Stimulated activated CD4-positive, alpha-beta T cell treated with anti-CD3 and anti-CD28 coated beads, Interleukin-15, amount 100 ng/mL, for 1 hour (primary cell): Measurements from ENCODE around the gene PAXX.
"Not testable (repeated sequence)": the region's sequence is repeated elsewhere in the genome, so short reads cannot be mapped to it uniquely, and the experiment has no call there.

Experiments used
- DNase-seq, 2 donors: peaks; one replicate each; pipeline ENCODE4 v3.0.0-alpha.2; 2020; ENCODE audit warnings: low read depth in 1 of 2, low spot score in 1 of 2

PAXX gene

GRCh38 chr9:137030538-137031527 is 38.6 kb downstream of the PAXX start:
- no peak for DNase-seq

- DNase-seq: no peak
Observed at GRCh38 chr9:137031904-137032640, 39.9 kb downstream of the PAXX start, which contains the start of gene FUT7. Gene FUT7, minus strand, starts transcription at chr9:137032088. Its CDS starts 97 bp downstream, at chr9:137031991.

- DNase-seq: no peak
Observed at GRCh38 chr9:137032858-137033257, 40.6 kb downstream of the PAXX start.

- not testable (repeated sequence) for DNase-seq
Observed at GRCh38 chr9:137033481-137033880, 41.3 kb downstream of the PAXX start.

- no peak for DNase-seq
Observed at GRCh38 chr9:137034039-137034708, 42.0 kb downstream of the PAXX start.

GRCh38 chr9:137034709-137035506 is 42.7 kb downstream of the PAXX start:
- peak; percentile 72 to 81 for DNase-seq

GRCh38 chr9:137035507-137035834 is 43.2 kb downstream of the PAXX start:
- DNase-seq: no peak

- no peak for DNase-seq
Observed at GRCh38 chr9:137035937-137036336, 43.7 kb downstream of the PAXX start.

GRCh38 chr9:137037035-137037434 is 44.8 kb downstream of the PAXX start:
- no peak for DNase-seq

GRCh38 chr9:137037483-137037882 is 45.3 kb downstream of the PAXX start:
- DNase-seq: no peak

GRCh38 chr9:137038916-137039315 is 46.7 kb downstream of the PAXX start:
- no peak for DNase-seq

GRCh38 chr9:137039611-137040366 is 47.6 kb downstream of the PAXX start:
- DNase-seq: no peak

- DNase-seq: no peak
Observed at GRCh38 chr9:137040568-137040967, 48.3 kb downstream of the PAXX start.

GRCh38 chr9:137041124-137041523 is 48.9 kb downstream of the PAXX start:
- no peak for DNase-seq

GRCh38 chr9:137042751-137043727 is 50.8 kb downstream of the PAXX start:
- DNase-seq: no peak
